HG02973 (cell line): ENCODE results near the gene RPS5.

ENCODE experiments used
- ATAC-seq: cut with Tn5 transposase; IDR thresholded peaks from one replicate; pipeline ENCODE4 v1.9.1; 2021; ENCODE audit warnings: moderate library complexity; ENCODE audit not compliant: unreplicated experiment

RPS5 gene

DNA sequence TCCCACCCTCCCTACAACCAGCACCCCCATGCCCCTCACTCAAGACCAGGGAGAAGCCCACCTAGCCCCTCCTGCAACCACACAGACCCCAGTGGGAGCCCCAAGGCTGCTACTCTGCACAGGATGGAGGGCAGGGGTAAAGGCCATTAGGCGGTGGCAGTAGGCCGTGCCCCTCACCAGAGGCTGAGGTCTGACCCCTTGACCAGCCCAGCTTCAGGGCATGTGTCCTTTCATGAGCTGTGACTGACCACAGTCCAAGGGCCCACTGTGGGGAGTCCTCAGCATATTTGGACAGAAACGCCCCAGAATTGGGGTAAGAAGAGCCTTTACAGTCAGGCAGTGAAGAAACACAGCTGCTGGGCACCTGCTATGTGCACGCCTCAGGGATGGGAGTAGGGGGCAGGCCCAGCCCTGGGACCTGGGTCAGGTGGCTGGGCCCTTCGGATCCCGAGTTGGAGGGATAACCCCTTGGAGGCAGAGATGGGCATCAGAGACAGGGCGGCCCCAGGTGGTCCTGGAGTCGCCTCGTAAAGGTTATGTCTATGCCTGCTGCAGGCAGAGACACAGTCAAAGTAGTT is 1.7 kb upstream of the RPS5 start:
- ATAC-seq: no peak

- ATAC-seq: no peak
Measured at GRCh38 chr19:58385891-58386575, 1.0 kb upstream of the RPS5 start.

GRCh38 chr19:58387338-58388174 is 487 bp downstream of the RPS5 start:
- no peak for ATAC-seq

- no peak for ATAC-seq
Measured at GRCh38 chr19:58388175-58388526, 1.1 kb downstream of the RPS5 start.

GRCh38 chr19:58392945-58393724 is 6.1 kb downstream of the RPS5 start:
- no peak for ATAC-seq

GRCh38 chr19:58393725-58394033 is 6.6 kb downstream of the RPS5 start:
- no peak for ATAC-seq

- no peak for ATAC-seq
Measured at GRCh38 chr19:58394821-58395219, 7.8 kb downstream of the RPS5 start.

DNA sequence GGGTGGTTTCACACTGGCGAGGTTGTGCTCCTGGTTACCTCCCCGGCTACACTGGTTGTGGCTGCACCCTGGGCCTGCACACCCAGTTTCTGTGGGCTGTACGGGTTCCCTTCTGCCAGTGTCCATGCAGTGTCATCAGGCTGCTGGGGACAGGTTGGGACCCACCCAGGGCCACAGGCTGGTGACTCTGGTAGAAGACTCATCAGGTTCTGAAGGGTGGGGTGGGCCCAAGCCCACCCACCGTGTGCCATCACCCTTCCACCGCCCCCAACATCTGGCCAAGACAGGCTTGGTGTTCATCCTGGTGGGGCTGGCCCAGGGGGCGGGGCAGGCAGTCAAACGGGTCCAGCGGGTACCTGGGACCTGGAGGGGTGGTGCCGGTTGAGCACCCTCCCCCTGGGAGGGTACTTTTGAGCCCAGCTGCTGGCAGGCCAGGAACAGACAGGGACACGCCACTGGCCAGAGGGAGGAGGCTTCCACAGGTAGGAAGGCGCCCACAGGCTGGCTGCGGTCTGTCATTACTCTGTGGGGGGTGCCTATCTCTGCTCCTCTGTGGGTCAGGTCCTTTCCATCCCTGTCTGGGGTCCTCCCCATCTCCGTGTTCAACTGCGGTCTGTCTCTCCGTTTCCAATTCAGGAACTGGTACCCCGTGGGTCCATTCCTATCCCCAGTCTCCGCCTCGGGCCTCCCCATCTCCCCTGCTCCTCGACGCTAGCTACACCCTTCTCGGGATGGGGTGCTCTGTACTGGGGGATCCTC is 8.3 kb downstream of the RPS5 start, which contains the start of gene RNF225:
Gene RNF225 (plus strand): TSS at position 437 of the 759 bp plus-strand sequence. CDS start 434 bp downstream, outside the sequence.
- ATAC-seq: no peak

- no peak for ATAC-seq
Measured at GRCh38 chr19:58395979-58396627, 9.0 kb downstream of the RPS5 start.

GRCh38 chr19:58396691-58397532 is 9.8 kb downstream of the RPS5 start:
- no peak for ATAC-seq

- no peak for ATAC-seq
Measured at GRCh38 chr19:58397533-58398037, 10.5 kb downstream of the RPS5 start.

- ATAC-seq: no peak
Measured at GRCh38 chr19:58398087-58398486, 11.0 kb downstream of the RPS5 start.

DNA sequence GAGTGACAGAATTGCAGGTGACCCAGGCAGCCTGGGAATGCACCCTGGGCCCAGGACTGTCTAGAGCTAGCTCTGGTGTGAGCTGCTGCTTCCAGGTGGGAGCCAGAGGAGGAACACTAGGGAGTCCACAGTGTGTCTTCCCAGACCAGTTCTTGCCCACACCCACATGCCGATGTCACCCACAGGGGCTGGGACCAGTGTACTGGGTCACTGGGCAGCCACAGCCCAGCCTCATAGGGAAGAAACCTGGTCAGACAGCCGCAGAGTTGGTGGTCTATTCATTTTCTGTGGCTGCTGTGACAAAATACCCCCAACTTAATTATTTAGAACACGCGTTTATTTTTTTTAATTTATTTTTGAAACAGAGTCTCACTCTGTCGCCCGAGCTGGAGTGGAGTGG is 11.5 kb downstream of the RPS5 start:
- ATAC-seq: no peak

DNA sequence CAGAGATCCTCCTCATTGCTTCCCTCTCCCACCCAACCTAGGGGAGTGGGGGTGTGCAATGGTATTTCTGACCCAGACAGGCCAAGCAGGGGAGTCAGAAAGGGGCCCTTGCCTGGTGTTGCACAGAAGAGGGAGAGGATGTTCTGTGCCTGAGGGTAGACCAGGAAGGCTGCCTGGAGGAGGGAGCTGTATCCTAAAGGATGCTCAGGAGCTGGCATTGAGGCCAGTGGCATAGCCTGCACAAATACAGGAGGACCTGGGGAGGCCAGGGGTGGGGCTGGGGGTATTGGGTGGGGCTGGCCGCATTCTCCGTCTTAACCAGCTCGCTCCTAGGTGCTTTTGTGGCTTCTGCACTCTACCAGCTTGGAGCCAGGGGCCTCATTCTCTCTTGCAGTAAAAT is 12.8 kb downstream of the RPS5 start:
- no peak for ATAC-seq

DNA sequence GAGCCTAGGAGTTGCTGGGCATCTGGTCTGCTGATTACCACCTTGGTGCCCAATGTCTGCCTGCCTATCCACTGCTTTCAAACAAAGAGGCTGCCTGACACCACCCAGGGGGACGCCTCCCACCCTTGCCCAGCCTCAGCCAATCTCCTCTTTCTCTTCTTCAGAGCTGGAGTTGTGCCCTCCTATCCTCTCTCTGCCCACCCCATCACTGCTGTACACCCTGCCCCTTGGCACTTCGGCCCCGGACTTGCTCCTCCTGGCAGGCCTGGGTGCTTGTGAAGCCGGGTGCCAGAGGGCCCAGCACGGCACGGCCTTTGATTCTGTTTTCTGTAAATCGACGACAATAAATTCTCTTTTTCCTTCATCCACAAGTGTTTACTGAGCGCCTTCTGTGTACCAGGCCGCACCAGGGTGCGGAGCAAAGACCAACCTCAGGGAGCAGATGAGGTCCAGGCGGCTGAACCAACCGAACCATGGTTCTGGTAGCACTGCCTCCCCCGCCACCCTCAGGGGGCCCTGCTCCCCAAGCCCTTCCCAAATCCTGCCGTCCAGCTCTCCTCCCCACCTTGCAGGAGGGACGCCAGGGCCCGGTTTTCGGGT is 13.3 kb downstream of the RPS5 start:
- no peak for ATAC-seq

GRCh38 chr19:58400916-58401839 is 14.1 kb downstream of the RPS5 start:
- ATAC-seq: peak; percentile 94

GRCh38 chr19:58401840-58402421 is 14.9 kb downstream of the RPS5 start:
- no peak for ATAC-seq
